GM19372 (cell line): ENCODE data around the gene SOCS7.

Experiments used
- ATAC-seq: cut with Tn5 transposase; IDR thresholded peaks from one replicate; pipeline ENCODE4 v1.9.1; 2021; ENCODE audit warnings: mild to moderate bottlenecking, low read depth, moderate library complexity; ENCODE audit not compliant: unreplicated experiment

Gene SOCS7

DNA sequence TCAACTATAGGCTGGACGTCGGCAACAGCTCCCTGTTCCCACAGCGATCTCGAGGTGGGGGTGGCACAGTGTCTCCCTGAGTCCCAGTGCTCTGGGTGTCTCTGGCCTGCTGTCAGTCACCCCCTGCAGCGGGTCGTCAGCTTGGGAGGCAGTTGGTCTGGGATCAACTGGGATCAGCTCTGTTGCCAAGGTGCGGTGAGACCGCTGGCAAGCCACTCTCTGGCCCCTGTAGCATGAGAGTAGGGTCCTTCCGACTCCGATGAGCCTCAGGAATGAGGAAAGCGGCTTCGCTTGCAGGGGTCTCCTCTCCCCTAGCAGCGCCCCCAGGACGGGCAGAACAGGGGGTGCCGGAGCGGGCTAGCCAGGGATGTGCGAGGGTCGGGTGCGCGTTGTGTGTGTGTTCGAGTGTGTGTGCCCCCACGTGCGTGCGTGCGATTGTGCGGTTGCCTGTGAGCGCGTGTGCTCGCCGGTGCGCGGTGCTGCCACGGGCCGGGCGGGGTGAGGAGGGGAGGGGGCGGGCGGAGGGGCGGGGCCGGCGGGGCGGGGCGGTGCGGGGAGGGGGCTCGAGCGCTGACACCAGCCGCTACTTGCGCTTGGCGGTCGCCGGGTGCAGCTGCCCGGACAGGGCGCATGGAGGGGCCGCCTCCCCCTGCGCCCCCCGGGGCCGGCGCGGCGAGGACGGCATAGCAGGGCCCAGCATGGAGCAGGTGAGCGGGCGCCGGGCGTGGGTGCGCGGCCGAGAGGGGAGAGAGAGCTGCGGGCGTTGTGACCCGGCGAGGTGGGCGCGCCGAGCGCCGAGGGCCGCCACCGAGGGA lies 67.3 kb downstream of the SOCS7 start:
- no peak for ATAC-seq

DNA sequence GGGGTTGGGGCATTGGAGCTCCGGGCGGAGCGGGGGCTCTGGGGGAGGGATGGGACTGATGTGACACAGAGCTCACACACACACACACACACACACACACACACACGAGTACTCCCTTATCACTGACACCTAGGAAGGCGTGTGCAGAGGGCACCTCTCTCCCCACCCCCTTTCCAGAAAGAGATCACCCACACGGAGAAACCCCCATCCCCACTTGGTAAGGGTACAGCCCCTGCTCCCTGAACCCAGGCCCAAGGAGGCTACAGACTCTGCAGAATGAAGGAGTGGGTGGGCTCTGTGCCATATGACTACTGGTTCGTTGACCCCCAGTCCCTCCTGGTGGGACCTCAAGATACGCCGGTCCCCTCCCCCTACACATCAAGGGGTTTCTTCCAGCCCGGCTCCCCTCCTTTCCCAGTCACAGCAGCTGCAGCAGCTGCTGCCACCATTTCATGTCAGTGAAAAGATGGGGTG lies 67.9 kb downstream of the SOCS7 start:
- ATAC-seq: no peak

DNA sequence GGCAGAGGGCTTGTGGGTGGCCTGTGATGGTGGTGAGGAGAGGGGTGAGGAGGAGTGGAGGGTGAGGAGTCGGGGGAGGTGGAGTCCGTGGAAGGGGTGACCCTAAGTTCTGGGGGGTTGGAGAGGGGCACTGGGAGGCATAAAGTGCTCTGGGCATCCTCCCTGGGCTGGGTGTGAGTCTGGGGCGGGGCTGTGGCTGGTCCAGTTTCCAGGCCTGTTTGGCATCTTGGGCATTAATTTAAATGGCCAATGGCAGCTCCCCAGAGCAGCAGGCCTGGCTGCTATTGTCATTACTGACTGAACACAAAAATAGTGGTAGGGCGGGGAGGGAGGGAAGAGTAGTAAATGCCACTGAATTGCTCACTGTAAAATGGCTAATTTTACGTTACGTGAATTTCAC lies 68.9 kb downstream of the SOCS7 start:
- no peak for ATAC-seq

DNA sequence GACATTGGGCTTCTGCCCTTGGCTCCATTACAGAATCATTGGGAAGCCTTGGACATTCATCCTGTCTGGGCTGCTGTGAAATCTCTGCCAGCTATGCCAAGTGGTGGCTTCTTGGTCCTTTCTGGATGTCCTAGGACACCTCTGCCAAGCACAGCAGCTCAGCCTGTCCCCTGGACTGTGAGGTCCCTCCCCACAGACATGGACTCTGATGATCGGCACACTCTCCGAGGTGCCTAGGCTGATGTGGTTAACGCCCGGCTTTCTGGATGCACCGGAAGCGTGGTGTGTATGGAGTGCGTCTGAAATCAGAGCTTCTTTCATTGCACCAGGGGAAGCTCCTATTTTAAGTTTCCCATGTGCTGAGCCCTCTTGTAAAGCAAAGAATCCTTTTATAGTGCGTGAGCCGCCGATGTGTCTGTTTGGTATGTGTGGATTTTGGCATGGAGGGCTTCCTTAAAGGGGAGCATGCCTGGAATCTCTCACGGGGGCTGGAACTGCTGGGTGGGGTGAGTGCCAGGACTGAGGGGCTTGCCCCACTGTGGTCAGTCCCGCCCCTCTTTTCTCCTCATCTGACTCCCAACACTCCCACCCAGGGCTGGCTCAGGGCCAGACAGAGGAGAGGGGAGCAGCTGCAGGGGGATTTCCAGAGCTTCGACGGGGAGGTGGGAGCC lies 69.7 kb downstream of the SOCS7 start:
- no peak for ATAC-seq

DNA sequence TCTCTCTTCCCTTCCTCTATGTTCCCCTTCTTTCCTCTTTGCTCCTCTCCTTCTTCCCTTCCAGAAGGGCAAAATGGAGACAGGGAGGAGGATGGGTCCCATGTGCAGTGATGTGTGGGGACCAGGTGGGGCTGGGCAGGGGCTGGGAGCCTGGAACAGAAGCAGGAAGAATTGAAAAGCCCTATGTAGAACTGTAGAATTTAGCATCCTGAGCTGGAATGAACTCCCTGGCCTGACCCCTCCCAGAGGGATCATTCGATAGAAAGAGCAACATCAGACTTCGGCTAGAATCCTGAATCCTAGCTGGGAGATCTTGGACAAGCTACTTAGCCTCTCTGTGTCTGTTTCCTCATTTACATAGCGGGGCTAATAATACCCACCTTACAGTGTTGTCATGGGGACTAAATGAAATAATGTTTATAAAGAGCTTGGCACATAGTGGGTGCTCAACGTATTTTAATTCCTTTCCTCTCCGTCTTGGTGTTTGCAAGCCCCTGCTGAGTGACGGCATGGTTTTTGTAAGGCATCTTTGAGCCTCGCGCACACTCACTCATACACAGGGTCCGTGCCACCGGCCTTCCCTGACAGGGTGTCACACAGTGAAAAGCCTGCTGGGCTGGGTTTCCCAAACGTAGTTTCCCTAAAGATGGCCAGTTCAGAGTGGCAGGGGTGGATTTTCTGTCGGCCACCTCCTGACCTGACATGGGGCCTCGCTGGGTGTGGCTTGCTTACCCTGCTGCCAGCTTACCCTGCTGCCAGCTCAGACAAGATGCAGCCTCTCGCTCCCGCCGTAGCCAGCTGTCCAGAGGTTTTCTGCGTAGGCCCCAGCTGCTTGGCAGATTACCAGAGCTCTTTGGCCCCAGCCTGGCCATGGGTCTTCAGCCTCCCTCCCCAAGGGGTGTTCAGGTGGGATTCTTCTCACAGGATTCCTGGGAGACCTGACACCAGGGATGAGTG lies 70.5 kb downstream of the SOCS7 start:
- no peak for ATAC-seq

DNA sequence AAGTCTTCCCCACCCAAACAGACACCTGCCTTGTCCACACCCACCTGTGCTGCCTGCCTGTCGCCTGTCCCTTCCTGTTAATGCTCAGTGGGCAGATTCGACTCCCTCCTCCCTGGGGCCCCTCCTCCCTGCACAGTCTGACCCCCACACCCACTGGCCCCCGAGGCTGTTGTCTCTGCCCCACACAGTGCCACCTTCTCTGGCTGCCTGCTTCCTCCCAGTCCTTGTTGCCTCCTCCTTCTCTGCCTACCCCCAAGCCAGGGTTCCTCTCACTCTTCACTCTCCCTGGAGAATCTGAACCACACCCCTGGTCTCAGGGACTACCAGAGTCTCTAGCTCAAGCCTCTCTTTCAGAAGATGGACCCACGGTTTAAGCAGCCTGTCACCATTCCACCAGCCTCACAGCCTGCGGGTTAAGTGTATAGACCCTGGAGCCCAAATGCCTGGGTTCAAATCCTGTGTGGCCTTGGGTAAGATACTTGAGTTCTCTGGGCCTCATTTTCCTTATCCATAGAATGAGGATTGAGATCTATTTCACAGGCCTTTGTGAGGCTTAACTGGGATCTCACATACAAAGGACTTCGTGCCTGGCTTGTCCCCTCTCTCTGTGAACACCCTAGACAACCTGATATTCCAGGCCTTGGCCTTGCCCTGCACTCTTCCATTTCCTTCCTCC lies 72.8 kb downstream of the SOCS7 start:
- no peak for ATAC-seq

DNA sequence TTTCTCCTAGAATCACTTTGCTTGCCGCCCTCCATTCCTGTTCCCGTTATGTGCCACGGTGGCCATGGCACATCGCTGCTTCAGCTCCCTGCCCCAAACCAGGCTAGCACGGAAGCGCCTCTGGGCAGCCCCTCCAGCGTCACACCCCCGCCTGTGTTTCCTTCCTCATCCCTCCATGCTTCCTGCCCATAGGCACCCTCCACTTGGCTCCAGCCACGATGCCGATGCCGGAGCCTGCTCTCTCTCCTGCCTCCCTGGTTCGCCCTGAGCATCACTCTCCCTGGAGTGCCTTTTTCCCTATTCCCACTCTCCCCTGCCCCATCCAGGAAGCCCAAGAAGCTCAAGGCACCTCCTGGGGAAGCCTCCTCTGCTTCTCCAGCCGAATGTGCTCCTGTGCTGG lies 73.4 kb downstream of the SOCS7 start:
- no peak for ATAC-seq

DNA sequence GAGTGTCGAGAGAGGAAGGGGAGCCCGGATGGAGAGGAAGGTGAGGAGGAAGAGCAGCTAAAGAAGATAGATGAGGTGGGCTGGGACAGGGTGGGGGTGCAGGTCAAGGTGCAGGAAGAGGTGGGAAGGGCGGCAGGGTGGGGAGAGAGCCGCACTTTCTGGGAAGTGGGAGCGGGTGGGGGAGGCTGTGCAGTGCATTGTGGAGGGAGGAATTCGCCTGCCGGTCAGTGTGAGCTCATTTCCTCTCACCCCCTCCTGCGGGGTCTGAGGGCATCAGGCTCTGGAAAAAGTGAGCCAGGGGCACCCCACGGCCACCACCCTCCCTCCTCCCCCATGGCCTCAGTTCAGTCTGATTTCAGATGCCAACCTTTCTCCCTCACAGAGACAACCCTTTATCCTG lies 74.1 kb downstream of the SOCS7 start:
- no peak for ATAC-seq

DNA sequence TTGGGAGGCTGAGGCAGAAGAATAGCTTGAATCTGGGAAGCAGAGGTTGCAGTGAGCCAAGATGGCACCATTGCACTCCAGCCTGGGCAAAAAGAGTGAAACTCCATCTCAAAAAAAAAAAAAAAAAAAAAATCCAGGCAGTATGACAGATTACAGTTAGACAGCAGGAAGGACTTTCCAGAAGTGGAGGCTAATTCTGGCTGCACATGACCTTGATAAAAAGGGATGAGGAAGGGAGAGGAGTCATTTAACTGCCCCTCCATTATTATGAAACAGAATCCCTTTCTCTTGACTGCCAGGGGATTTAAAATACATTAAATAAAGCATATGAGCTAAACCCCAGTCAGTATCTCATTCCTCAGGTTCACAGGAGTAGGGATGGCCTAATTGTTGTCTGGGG lies 74.8 kb downstream of the SOCS7 start:
- no peak for ATAC-seq

DNA sequence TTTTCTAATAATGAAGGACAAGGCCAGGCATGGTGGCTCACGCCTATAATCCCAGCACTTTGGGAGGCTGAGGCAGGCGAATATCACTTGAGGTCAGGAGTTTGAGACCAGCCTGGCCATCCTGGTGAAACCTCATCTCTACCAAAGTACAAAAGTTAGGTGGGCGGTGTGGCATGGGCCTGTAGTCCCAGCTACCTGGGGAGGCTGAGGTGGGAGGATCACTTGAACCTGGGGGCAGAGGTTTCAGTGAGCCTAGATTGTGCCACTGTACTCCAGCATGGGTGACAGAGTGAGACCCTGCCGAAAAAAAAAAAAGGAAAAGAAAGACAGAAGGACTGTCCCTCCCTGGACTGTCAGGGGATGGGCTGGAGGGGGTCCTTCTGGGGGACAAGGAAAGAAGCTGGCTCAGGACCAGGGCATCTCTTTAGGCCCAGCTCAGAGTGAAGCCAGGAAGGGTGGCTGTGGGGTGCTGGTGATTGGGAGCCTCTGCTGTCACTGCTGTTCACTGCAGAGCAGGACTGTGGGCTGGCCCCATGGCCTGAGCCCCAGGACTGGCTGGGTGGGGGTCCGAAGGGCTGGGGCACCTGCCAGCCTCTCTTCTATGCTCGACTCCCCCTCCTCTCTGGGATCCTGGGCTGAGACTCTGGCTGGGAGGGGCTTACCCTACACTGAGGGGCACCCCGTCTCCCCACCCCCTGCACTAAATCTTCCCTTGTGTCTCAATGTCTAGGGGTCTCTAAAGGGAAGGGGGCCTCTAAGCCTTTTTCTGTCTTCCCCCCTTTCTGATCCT lies 75.7 kb downstream of the SOCS7 start:
- no peak for ATAC-seq

DNA sequence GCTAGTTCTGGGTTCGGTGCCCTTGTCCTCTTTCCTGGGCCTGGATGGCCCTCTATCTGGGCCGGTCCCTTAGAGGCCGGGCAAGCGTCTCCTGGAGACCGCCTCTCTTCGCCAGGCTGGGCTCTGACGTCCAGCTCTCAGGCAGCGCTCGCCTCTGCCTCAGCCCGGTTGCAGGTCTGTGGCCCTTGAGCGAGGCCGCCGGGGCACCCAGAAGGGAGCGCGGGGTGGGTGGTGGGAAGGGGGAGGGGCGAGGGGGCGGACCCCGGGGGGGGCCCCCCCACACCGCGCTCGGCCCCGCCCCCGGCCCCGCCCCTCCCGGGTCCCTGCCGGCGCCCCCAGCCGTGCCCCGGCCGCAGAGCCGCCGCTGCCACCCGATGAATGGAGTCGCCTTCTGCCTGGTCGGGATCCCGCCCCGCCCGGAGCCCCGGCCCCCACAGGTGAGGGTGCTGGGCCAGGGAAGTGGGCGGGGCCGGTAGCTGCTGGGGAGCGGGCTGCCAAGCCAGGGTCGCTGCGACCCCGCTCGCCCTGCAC lies 76.5 kb downstream of the SOCS7 start, which contains the start of gene ARHGAP23:
Gene ARHGAP23 (plus strand): TSS at position 353 of the 531 bp plus-strand sequence. CDS start 22 bp downstream, at position 375.
- ATAC-seq: no peak

DNA sequence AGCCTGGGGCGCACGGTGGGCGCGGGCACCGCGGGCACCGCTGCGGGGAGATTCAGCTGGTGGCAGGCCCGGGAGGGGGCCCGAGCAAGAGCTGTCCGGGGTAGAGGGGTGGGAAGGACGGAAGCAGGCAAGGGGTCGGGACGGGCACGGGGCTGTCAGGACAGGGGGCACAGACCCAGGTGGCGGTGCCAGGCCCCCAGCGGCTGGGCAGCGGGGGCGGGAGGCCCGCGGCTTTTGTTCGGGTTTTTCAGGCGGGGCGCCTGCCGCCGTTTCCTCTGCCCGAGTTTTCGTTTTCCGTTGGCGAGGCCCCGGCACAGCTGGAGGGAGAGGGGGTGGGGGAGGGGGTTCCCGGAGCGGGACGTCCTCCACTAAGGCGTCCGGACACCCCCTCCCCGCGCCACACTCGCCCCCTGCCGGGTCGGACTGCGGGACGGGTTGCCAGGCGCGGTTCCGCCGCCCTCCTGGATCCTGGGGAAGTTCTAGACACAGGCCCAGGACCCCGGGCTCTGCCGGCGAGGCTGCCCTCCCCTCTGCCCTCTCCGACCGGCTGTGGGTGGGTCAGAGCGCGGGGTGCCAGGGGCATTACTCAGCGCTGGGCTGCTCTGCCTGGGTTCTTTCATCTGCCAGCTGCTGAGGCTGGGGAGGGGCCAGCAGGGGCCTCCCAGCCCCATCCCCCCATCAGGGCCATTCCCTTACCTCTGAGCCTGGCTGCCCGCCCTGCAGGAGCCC lies 77.2 kb downstream of the SOCS7 start:
- ATAC-seq: no peak

DNA sequence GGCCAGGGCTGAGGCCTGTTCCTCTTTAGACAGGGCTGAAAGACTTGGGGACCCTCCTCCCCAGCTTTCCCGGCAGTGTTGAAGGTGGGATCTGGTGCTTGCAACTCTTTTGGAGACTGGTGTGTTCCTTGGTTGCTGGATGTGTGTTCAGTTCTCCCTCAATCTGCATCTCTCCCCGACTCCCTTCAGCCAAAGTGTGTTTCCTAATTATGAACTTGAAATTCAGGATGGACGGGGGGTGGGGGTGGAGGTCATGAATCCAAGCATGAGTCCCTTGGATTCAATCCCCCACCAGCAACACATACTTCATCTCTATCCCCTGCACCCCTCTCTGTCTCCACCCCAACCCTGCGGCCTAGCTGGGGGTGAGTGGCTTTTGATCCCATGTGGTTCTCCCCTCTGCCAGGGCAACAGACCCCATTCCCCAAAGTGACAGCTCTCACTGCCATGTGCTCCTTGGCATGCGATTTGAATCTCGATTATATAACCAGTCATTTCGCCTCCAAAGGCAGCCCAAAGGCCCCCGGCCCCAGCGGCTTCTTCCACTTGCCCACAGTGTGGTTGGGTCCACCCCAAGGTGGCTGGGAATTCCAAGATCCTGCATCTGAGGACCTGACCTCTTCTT lies 77.9 kb downstream of the SOCS7 start:
- no peak for ATAC-seq

DNA sequence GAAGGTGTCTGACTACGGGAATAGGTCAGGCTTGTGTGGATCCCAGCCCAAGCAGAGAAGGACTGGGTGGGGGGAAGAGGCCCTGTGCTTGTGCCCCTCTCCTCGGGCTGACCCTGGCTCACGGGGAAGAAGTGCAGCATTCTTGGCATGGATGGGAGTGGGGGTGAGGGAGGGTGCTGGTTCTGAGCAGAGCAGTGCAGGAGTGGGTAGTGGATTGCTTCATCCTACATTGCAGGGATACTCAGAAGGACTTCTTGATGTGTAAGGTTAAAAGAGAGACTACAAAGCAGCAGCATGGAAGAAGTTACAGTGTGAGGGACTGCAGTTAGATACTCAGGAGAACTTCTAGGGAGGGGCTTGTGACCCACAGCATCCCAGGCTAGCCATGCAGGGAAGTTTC lies 78.7 kb downstream of the SOCS7 start:
- ATAC-seq: no peak

DNA sequence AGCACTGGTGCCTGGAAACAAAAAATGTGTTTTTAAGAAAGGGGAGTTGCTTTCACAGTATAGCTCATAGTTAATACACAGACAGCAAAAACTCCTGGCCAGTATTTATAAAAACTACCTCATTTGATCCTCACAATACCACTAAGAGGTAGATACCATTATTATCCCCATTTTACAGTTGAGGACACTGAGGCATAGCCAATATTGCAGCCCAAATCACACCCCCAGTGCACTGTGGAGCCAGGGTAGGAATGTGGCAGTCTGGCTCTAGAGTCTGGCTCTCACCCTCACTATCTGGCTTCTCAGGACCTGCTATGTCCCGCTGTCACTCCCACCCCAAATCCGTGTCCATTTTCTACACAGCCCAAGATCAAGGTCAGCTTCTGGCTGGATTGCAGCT lies 79.2 kb downstream of the SOCS7 start:
- ATAC-seq: no peak

DNA sequence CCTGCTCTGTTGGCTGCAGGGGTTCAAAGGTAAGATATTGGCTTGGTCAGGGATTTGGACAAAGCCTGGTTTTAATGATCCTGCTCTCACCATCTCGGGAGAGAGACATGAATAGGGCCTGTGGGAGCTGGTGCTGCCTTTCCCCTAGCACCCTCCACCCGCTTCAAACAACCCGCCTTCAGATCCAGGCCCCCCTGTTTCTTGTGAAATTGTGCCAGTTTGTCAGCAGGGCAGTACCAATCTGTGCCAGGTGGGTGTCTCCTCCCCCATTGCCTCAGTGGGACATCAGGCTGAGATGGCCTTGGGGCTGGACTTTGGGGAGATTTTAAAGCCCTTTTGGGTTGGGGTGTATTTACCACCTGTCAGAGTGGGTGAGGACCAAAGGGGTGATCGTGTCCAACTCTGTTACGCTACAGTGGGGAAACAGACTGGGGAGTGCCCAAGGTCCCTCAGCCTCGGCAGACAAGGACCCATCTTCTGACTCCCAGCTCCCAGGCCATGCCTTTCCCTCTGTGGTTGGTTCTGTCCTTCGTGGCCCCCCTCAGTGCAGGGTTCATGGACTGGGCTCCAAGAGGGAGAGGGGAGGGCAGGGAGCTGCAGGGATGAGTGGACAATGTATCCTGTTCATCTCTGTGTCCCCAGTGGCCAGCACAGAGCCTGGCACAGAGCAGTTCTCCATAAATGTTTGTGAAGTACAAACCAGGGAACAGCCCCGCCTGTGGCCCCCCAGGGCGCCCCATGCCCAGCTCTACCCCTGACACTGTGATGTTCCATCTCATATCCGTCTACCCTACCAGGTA lies 79.9 kb downstream of the SOCS7 start:
- no peak for ATAC-seq

DNA sequence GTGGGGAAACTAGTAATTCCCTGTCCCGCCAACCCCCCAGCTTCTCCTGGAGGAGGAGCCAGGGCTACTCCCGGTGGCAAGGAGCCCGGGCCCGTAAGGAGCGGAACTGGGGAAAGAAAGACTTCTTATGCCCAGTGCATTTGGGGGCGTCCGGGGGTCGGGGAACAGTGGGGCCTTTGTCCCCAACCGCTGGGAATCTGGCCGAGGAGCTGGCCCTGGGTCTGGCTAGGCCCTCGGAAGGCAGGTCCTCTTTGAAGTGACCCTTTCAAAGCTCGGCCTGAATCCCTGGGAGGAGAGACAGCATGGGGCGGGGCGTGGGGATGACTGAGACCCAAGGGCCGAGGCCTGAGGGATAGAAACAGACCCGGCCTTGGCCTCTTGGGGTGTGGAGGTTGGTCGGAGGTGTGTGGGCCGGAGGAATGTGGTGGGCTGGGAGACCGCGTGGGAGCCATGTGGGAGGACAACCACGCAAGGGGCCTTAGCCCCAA lies 82.6 kb downstream of the SOCS7 start:
- no peak for ATAC-seq
